H1 (cell line): ENCODE data around the gene RAB34. TPM values are rescaled to one million over a fixed set of nuclear protein-coding genes. Genes with fewer than 3 reads are reported as not detected.

Source experiments
- BACH1 ChIP-seq: IDR thresholded peaks from 2 replicates; pipeline ENCODE4 v1.6.1; 2012; ENCODE audit warnings: low read length, improper control_type of control experiment
- CTCF ChIP-seq, 3 experiments: IDR thresholded peaks; 1 replicate in 2 of 3; 2 replicates in 1 of 3; pipeline versions ENCODE4 v1.5.1 to v1.6.1; 2011; ENCODE audit warnings: low read length in 3 of 3, mild to moderate bottlenecking in 3 of 3, inconsistent platforms in 2 of 3, low read depth in 1 of 3, moderate library complexity in 1 of 3; ENCODE audit not compliant: insufficient read depth in 1 of 3; ENCODE audit errors: control extremely low read depth in 1 of 3
- E2F6 ChIP-seq: IDR thresholded peaks from 2 replicates; pipeline ENCODE4 v1.6.1; 2012; ENCODE audit warnings: inconsistent platforms
- EZH2 ChIP-seq: fragments of 200-600 bp; sonication (generic); IDR thresholded peaks from 2 replicates; pipeline ENCODE4 v1.7.1; 2012; ENCODE audit warnings: low read depth, mild to moderate bottlenecking, moderate library complexity, low read length, inconsistent platforms; ENCODE audit not compliant: severe bottlenecking
- GABPA ChIP-seq: IDR thresholded peaks from 2 replicates; pipeline ENCODE4 v1.6.1; 2011; ENCODE audit warnings: mild to moderate bottlenecking, low read length, moderate library complexity, borderline replicate concordance; ENCODE audit not compliant: insufficient read depth
- HDAC2 ChIP-seq, 2 experiments: fragments of 300-600 bp in 1 of 2; sonication (generic) in 1 of 2; IDR thresholded peaks; 2 replicates each; pipeline ENCODE4 v1.6.1; 2011 to 2012; ENCODE audit warnings: low read depth in 2 of 2, low read length in 2 of 2, mild to moderate bottlenecking in 2 of 2, moderate library complexity in 2 of 2, borderline replicate concordance in 1 of 2, inconsistent platforms in 1 of 2
- HDAC6 ChIP-seq: IDR thresholded peaks from one replicate; pipeline ENCODE4 v1.7.1; 2012; ENCODE audit warnings: low read depth, mild to moderate bottlenecking, inconsistent platforms, low read length, moderate library complexity
- MAFK ChIP-seq: IDR thresholded peaks from 2 replicates; pipeline ENCODE4 v1.6.1; 2012; ENCODE audit warnings: low read depth, mild to moderate bottlenecking, improper control_type of control experiment, low read length
- POLR2A ChIP-seq, 2 experiments: IDR thresholded peaks; 1 replicate in 1 of 2; 2 replicates in 1 of 2; pipeline ENCODE4 v1.6.1; 2011; ENCODE audit warnings: low read depth in 2 of 2, low read length in 2 of 2, mild to moderate bottlenecking in 2 of 2; ENCODE audit errors: control extremely low read depth in 1 of 2
- RAD21 ChIP-seq, 2 experiments: IDR thresholded peaks in 1 of 2; conservative IDR thresholded peaks in 1 of 2; 2 replicates each; pipeline ENCODE4 v1.6.1; 2011; ENCODE audit warnings: low read depth in 2 of 2, low read length in 2 of 2, improper control_type of control experiment in 1 of 2, inconsistent platforms in 1 of 2, mild to moderate bottlenecking in 1 of 2, moderate library complexity in 1 of 2
- RBBP5 ChIP-seq: IDR thresholded peaks from 2 replicates; pipeline ENCODE4 v1.7.1; 2012; ENCODE audit warnings: low read depth, mild to moderate bottlenecking, inconsistent platforms, low read length, moderate library complexity, borderline replicate concordance
- RFX5 ChIP-seq: IDR thresholded peaks from 2 replicates; pipeline ENCODE4 v1.6.1; 2011; ENCODE audit warnings: low read depth, low read length, improper control_type of control experiment, borderline replicate concordance
- SIRT6 ChIP-seq: IDR thresholded peaks from one replicate; pipeline ENCODE4 v1.7.1; 2012; ENCODE audit warnings: low read length, inconsistent platforms
- SP1 ChIP-seq: IDR thresholded peaks from 2 replicates; pipeline ENCODE4 v1.6.1; 2011; ENCODE audit warnings: low read depth, low read length
- SUZ12 ChIP-seq: fragments of 200-600 bp; sonication (generic); IDR thresholded peaks from 2 replicates; pipeline ENCODE4 v1.6.1; 2012; ENCODE audit warnings: mild to moderate bottlenecking, inconsistent platforms, low read length, moderate library complexity, mixed read lengths
- TCF12 ChIP-seq: IDR thresholded peaks from 2 replicates; pipeline ENCODE4 v1.6.1; 2011; ENCODE audit warnings: low read depth, mild to moderate bottlenecking, low read length
- TEAD4 ChIP-seq: IDR thresholded peaks from 2 replicates; pipeline ENCODE4 v1.6.1; 2012; ENCODE audit warnings: low read depth, low read length, inconsistent platforms, mixed read lengths
- USF2 ChIP-seq: IDR thresholded peaks from 2 replicates; pipeline ENCODE4 v1.6.1; 2011; ENCODE audit warnings: low read length, improper control_type of control experiment
- polyA plus RNA-seq, 7 experiments: library from polyadenylated mRNA; depleted of rRNA in 3 of 7; stranded (reverse) in 5 of 7; unstranded in 2 of 7; fragments of >200 nt in 5 of 7; fragments of 200-250 nt in 2 of 7; gene quantifications; 1 replicate in 5 of 7; 2 replicates in 1 of 7; 4 replicates in 1 of 7; pipeline versions ENCODE4 v1.2.1 to v1.2.3, GENCODE V29; 2011 to 2013; ENCODE audit warnings: missing spikeins in 2 of 7, mixed read lengths in 2 of 7
- total RNA-seq: library from RNA; stranded (reverse); fragmentation: NEBNext Ultra II Directional; extraction: Animal tissue kit (Norgen Biotek cat#: 25700); gene quantifications from 2 replicates; pipeline ENCODE4 v1.2.1, GENCODE V29; 2021

The RAB34 gene
- total and polyA plus RNA-seq, 2 of the 8 experiments (the other 6 are each of a cell fraction or from before 2014, with no cell fraction given) = 237 to 305 TPM

DNA sequence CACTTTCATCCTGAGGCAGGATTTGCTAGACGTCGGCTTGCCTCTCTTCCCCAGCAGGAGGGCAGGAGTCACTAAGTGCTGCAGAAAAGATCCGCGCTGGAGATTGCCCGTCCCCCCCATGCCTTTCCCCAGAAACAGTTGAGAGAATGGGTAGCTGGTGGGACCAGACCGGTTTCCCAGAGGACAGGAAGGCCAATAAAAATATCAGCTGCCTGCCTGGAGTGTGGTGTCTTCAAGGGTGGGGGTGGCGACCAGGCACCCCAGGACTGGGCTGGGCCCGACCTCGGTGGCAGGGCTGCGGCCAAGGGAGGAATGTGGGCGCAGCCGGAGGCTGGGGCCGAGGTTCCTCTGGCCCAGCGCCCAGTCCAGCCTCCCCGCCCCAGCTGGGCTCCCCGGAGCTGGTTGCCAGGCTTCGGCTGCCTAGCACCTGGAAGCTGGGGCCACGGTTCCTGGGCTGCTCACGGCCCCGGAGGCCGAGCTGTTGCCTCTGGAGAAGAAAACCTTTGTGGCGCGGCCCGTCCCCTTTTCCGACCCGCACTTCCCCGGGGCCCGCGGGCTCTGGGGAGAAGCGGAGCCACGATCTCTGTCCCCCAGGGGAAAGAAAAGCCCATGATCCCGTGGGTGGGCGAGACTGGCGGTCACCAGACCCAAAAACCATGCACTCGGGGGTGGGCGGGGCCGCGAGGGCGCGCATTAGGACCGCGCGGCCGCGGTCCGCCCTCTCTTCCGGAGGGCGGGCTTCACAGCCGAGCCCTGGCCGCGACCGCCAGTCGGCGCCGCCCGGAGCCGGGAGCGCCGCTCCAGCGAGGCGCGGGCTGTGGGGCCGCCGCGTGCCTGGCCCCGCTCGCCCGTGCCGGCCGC is 25.8 kb upstream of the RAB34 start, which contains the start of gene TRAF4 (continued):
- TF ChIP-seq USF2 (no peak), HDAC6 (no peak), TCF12 (no peak), EZH2 (no peak), RFX5 (no peak), SUZ12 (no peak), HDAC2 (IDR thresholded peaks at IDR 0.05; ENCODE audit: borderline replicate concordance in 1 of 2, low read depth in 2 of 2, low read length in 2 of 2) (no peak; a peak in 1 of 4 replicates), GABPA (no peak), BACH1 (peak; percentile 28; the same call in 1 of the 2 replicates), CTCF (IDR thresholded peaks at IDR 0.05; ENCODE audit: control extremely low read depth in 1 of 3, insufficient read depth in 1 of 3, low read depth in 1 of 3, low read length in 3 of 3) (peak in 2 of 3 experiments; percentile 8 to 17; a peak in 2 of 4 replicates), POLR2A (IDR thresholded peaks at IDR 0.05; ENCODE audit: control extremely low read depth in 1 of 2, low read depth in 2 of 2, low read length in 2 of 2) (peak; percentile 84 to 94; a peak in 2 of 3 replicates), TEAD4 (0 out of 2 replicates have a peak, but pooled peaks have one; percentile 15), SP1 (peak; percentile 50; the same call in 1 of the 2 replicates), E2F6 (no peak; the same call in 1 of the 2 replicates), RBBP5 (0 out of 2 replicates have a peak, but pooled peaks have one; percentile 28), MAFK (no peak), SIRT6 (no peak), RAD21 (IDR thresholded peaks at IDR 0.05 in 1 of 2, conservative IDR thresholded peaks at IDR 0.05 in 1 of 2; ENCODE audit: low read depth in 2 of 2, low read length in 2 of 2) (no peak)
